Parathyroid adenoma (tissue), 2 donors: ENCODE measurements around the gene TANC2.

Experiments used
- H2AFZ ChIP-seq: fragments of 300-600 bp; sonication (generic); one replicate; pipeline ENCODE4 v1.7.0; 2017; ENCODE audit warnings: antibody characterized with exemption, mild to moderate bottlenecking
- H3K27ac ChIP-seq: fragments of 300-600 bp; sonication (generic); one replicate; pipeline ENCODE4 v1.7.0; 2017
- H3K27me3 ChIP-seq: fragments of 300-600 bp; sonication (generic); one replicate; pipeline ENCODE4 v1.7.0; 2017; ENCODE audit warnings: low read length; ENCODE audit not compliant: control insufficient read depth, insufficient read depth
- H3K36me3 ChIP-seq: fragments of 300-600 bp; sonication (generic); one replicate; pipeline ENCODE4 v1.7.0; 2017; ENCODE audit warnings: low read length; ENCODE audit not compliant: control insufficient read depth, insufficient read depth
- H3K4me1 ChIP-seq: fragments of 300-600 bp; sonication (generic); one replicate; pipeline ENCODE4 v1.7.0; 2017; ENCODE audit warnings: control low read depth
- H3K4me2 ChIP-seq: fragments of 300-600 bp; sonication (generic); one replicate; pipeline ENCODE4 v1.7.0; 2017; ENCODE audit warnings: low read length
- H3K4me3 ChIP-seq: fragments of 300-600 bp; sonication (generic); one replicate; pipeline ENCODE4 v1.7.0; 2017; ENCODE audit warnings: low read depth, low read length
- H3K79me2 ChIP-seq: fragments of 300-600 bp; sonication (generic); one replicate; pipeline ENCODE4 v1.7.0; 2017; ENCODE audit warnings: control low read depth
- H3K9ac ChIP-seq: fragments of 300-600 bp; sonication (generic); one replicate; pipeline ENCODE4 v1.7.0; 2017; ENCODE audit warnings: mild to moderate bottlenecking
- H3K9me3 ChIP-seq: fragments of 300-600 bp; sonication (generic); one replicate; pipeline ENCODE4 v1.7.0; 2017; ENCODE audit warnings: low read length; ENCODE audit not compliant: control insufficient read depth
- CTCF ChIP-seq: fragments of 300-600 bp; sonication (generic); IDR thresholded peaks from one replicate; pipeline ENCODE4 v1.7.0; 2017; ENCODE audit warnings: antibody characterized with exemption, mild to moderate bottlenecking
- donor health status: primary hyperparathyroidism.

Gene TANC2

GRCh38 chr17:62963296-62963695 lies 2.7 kb upstream of the TANC2 start:
- no peak for TF ChIP-seq CTCF
- H3K27ac ChIP-seq, result no peak overlapping the region
- H3K9ac ChIP-seq, result no peak overlapping the region
- no peaks in the 10 kb centered on the region for H3K4me1 ChIP-seq
- no peaks in the 10 kb centered on the region for H3K27me3 ChIP-seq
- no peak overlapping the region for H2AFZ ChIP-seq
- H3K4me3 ChIP-seq, result no peak overlapping the region
- H3K4me2 ChIP-seq, result no peak overlapping the region
- H3K79me2 ChIP-seq, result no peaks in the 10 kb centered on the region
- H3K36me3 ChIP-seq, result no peaks in the 10 kb centered on the region
- H3K9me3 ChIP-seq, result no peaks in the 10 kb centered on the region

GRCh38 chr17:62964506-62964905 lies 1.5 kb upstream of the TANC2 start:
- no peaks in the 10 kb centered on the region for H3K9me3 ChIP-seq
- no peak overlapping the region for H3K4me2 ChIP-seq
- H3K4me1 ChIP-seq, result peaks cover 6% of the 10 kb centered on the region
- H3K27ac ChIP-seq, result no peak overlapping the region
- TF ChIP-seq CTCF, result no peak
- peaks cover 8% of the 10 kb centered on the region for H3K79me2 ChIP-seq
- H3K9ac ChIP-seq, result no peak overlapping the region
- no peak overlapping the region for H3K4me3 ChIP-seq
- no peaks in the 10 kb centered on the region for H3K27me3 ChIP-seq
- no peak overlapping the region for H2AFZ ChIP-seq
- no peaks in the 10 kb centered on the region for H3K36me3 ChIP-seq

- Histone ChIP-seq H3K27ac (peak overlapping the region; percentile 78), H3K4me1 (peaks cover 6% of the 10 kb centered on the region), H3K4me2 (peak overlapping the region; percentile 82), H3K79me2 (peaks cover 10% of the 10 kb centered on the region), H3K9ac (no peak overlapping the region), H3K36me3 (no peaks in the 10 kb centered on the region), H3K4me3 (peak overlapping the region; percentile 69), H3K27me3 (no peaks in the 10 kb centered on the region), H2AFZ (peak overlapping the region; percentile 85), H3K9me3 (no peaks in the 10 kb centered on the region)
- no peak for TF ChIP-seq CTCF
These were observed 805 bp upstream of the TANC2 start for GRCh38 chr17:62965174-62965685.

- Histone ChIP-seq H3K36me3 (no peaks in the 10 kb centered on the region), H3K27ac (peak overlapping the region; percentile 83), H3K4me2 (peak overlapping the region; percentile 73), H3K9me3 (no peaks in the 10 kb centered on the region), H3K27me3 (no peaks in the 10 kb centered on the region), H3K4me3 (peak overlapping the region; percentile 79), H3K79me2 (peaks cover 23% of the 10 kb centered on the region), H2AFZ (peak overlapping the region; percentile 65), H3K9ac (peak overlapping the region; percentile 68), H3K4me1 (peaks cover 6% of the 10 kb centered on the region)
- TF ChIP-seq CTCF, result no peak
These were observed 580 bp downstream of the TANC2 start for GRCh38 chr17:62966426-62967204.

- Histone ChIP-seq H3K27me3 (no peaks in the 10 kb centered on the region), H3K4me2 (peak overlapping the region; percentile 73)
These were observed 1.1 kb downstream of the TANC2 start for GRCh38 chr17:62967205-62967529.

More at GRCh38 chr17:62967205-62967529, 1.1 kb downstream of the TANC2 start:
- peak overlapping the region; percentile 83 for H3K27ac ChIP-seq
- H3K36me3 ChIP-seq, result no peaks in the 10 kb centered on the region
- H3K4me3 ChIP-seq, result peak overlapping the region; percentile 79
- no peak overlapping the region for H3K9ac ChIP-seq
- peak overlapping the region; percentile 65 for H2AFZ ChIP-seq
- H3K4me1 ChIP-seq, result peaks cover 6% of the 10 kb centered on the region
- TF ChIP-seq CTCF, result no peak
- H3K9me3 ChIP-seq, result no peaks in the 10 kb centered on the region
- peaks cover 25% of the 10 kb centered on the region for H3K79me2 ChIP-seq
